Neural progenitor cell (in vitro differentiated cells): Measurements from ENCODE around the gene SPIRE1. TPM values are rescaled to one million over a fixed set of nuclear protein-coding genes. Genes with fewer than 3 reads are reported as not detected.
A peak's percentile ranks its signal among the peaks of the same experiment; 100 is the strongest.
"Not testable (repeated sequence)": the region's sequence is repeated elsewhere in the genome, so short reads cannot be mapped to it uniquely, and the experiment has no call there.

ENCODE experiments used
- DNase-seq: peaks from one replicate; pipeline ENCODE4 v3.0.0-alpha.2; 2016; ENCODE audit warnings: low spot score
- H2AFZ ChIP-seq: fragments of 200-600 bp; sonication (generic); replicated peaks from 2 replicates; pipeline ENCODE4 v1.6.1; 2016; ENCODE audit warnings: antibody characterized with exemption
- H3F3A ChIP-seq: fragments of 200-600 bp; sonication (generic); 2 replicates; pipeline ENCODE4 v1.6.1; 2016; ENCODE audit warnings: antibody characterized with exemption, low read depth
- H3K27ac ChIP-seq: fragments of 200-600 bp; sonication (generic); 2 replicates; pipeline ENCODE4 v1.5.1; 2016; ENCODE audit warnings: mild to moderate bottlenecking
- H3K27me3 ChIP-seq: fragments of 200-600 bp; sonication (generic); 2 replicates; pipeline ENCODE4 v1.6.1; 2016; ENCODE audit warnings: mild to moderate bottlenecking, moderate library complexity
- H3K36me3 ChIP-seq: fragments of 200-600 bp; sonication (generic); 2 replicates; pipeline ENCODE4 v1.5.1; 2016
- H3K4me1 ChIP-seq: fragments of 200-600 bp; sonication (generic); 2 replicates; pipeline ENCODE4 v1.6.1; 2016; ENCODE audit warnings: mixed run types
- H3K4me2 ChIP-seq: fragments of 200-600 bp; sonication (generic); 2 replicates; pipeline ENCODE4 v1.6.1; 2016
- H3K4me3 ChIP-seq: fragments of 200-600 bp; sonication (generic); 2 replicates; pipeline ENCODE4 v1.5.1; 2016
- H3K79me2 ChIP-seq: fragments of 200-600 bp; sonication (generic); 2 replicates; pipeline ENCODE4 v1.6.1; 2016; ENCODE audit warnings: low read depth
- H3K9ac ChIP-seq: fragments of 200-600 bp; sonication (generic); 2 replicates; pipeline ENCODE4 v1.6.1; 2016
- H3K9me3 ChIP-seq: fragments of 200-600 bp; sonication (generic); 2 replicates; pipeline ENCODE4 v1.5.1; 2016; ENCODE audit warnings: low read depth
- H4K20me1 ChIP-seq: fragments of 200-600 bp; sonication (generic); 2 replicates; pipeline ENCODE4 v1.6.1; 2016; ENCODE audit warnings: low read depth
- H3K27ac Mint-ChIP-seq: 3 replicates; pipeline ENCODE4 v1.8.0; 2021; ENCODE audit warnings: mixed read lengths
- H3K27me3 Mint-ChIP-seq: 2 replicates; pipeline ENCODE4 v1.8.0; 2022; ENCODE audit warnings: low read depth, mild to moderate bottlenecking, inconsistent platforms, moderate library complexity, mixed read lengths; ENCODE audit not compliant: insufficient read depth
- H3K36me3 Mint-ChIP-seq: 3 replicates; pipeline ENCODE4 v1.8.0; 2021; ENCODE audit warnings: mixed read lengths
- H3K4me1 Mint-ChIP-seq: 3 replicates; pipeline ENCODE4 v1.8.0; 2021; ENCODE audit warnings: mixed read lengths
- H3K4me3 Mint-ChIP-seq: 3 replicates; pipeline ENCODE4 v1.8.0; 2021; ENCODE audit warnings: mild to moderate bottlenecking, moderate library complexity, mixed read lengths
- H3K9me3 Mint-ChIP-seq: 3 replicates; pipeline ENCODE4 v1.8.0; 2020; ENCODE audit warnings: mixed read lengths
- EZH2 ChIP-seq: fragments of 200-600 bp; sonication (generic); IDR thresholded peaks from 2 replicates; pipeline ENCODE4 v1.6.1; 2017; ENCODE audit warnings: antibody characterized with exemption, mild to moderate bottlenecking, moderate library complexity
- EZH2phosphoT487 ChIP-seq: fragments of 200-600 bp; sonication (generic); IDR thresholded peaks from 2 replicates; pipeline ENCODE4 v1.6.1; 2017; ENCODE audit warnings: antibody characterized with exemption
- total RNA-seq: library from RNA; depleted of rRNA; stranded (reverse); fragments of >200 nt; gene quantifications from 2 replicates; pipeline ENCODE4 v1.2.3, GENCODE V29; 2015; ENCODE audit warnings: low replicate concordance
- TF ChIP-seq, protein P1 (sequence below): fragments of 200-600 bp; sonication (generic); IDR thresholded peaks from 2 replicates; pipeline ENCODE4 v1.5.1; 2017; ENCODE audit warnings: antibody characterized with exemption, mild to moderate bottlenecking

Gene SPIRE1
- total RNA-seq, 1 donor from 2014 or later, result 18.4 TPM

GRCh38 chr18:12411456-12411855 is 246.5 kb downstream of the SPIRE1 start:
- no peaks in the 10 kb centered on the region for H4K20me1 ChIP-seq
- no peak overlapping the region for H3K4me2 ChIP-seq
- Mint-ChIP-seq H3K27ac (no peak overlapping the region), H3K4me1 (peaks cover 32% of the 10 kb centered on the region), H3K9me3 (no peaks in the 10 kb centered on the region), H3K27me3 (peaks cover 4% of the 10 kb centered on the region), H3K4me3 (no peak overlapping the region), H3K36me3 (peaks cover 7% of the 10 kb centered on the region)
- no peak overlapping the region for H3K27ac ChIP-seq
- peaks cover 10% of the 10 kb centered on the region for H3K4me1 ChIP-seq
- H3K79me2 ChIP-seq, result peaks cover 3% of the 10 kb centered on the region
- no peak overlapping the region for H2AFZ ChIP-seq
- peaks cover 11% of the 10 kb centered on the region for H3K27me3 ChIP-seq
- H3K4me3 ChIP-seq, result no peak overlapping the region
- H3F3A ChIP-seq, result peaks cover 19% of the 10 kb centered on the region
- DNase-seq, result no peak
- no peaks in the 10 kb centered on the region for H3K9me3 ChIP-seq
- TF ChIP-seq EZH2, result no peak
- TF ChIP-seq, protein P1, sequence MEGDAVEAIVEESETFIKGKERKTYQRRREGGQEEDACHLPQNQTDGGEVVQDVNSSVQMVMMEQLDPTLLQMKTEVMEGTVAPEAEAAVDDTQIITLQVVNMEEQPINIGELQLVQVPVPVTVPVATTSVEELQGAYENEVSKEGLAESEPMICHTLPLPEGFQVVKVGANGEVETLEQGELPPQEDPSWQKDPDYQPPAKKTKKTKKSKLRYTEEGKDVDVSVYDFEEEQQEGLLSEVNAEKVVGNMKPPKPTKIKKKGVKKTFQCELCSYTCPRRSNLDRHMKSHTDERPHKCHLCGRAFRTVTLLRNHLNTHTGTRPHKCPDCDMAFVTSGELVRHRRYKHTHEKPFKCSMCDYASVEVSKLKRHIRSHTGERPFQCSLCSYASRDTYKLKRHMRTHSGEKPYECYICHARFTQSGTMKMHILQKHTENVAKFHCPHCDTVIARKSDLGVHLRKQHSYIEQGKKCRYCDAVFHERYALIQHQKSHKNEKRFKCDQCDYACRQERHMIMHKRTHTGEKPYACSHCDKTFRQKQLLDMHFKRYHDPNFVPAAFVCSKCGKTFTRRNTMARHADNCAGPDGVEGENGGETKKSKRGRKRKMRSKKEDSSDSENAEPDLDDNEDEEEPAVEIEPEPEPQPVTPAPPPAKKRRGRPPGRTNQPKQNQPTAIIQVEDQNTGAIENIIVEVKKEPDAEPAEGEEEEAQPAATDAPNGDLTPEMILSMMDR, result no peak
- no peak for TF ChIP-seq EZH2phosphoT487
- no peaks in the 10 kb centered on the region for H3K36me3 ChIP-seq
- H3K9ac ChIP-seq, result no peak overlapping the region

- not testable (repeated sequence) for H3K9ac ChIP-seq, H3K27ac Mint-ChIP-seq, DNase-seq, H3K79me2 ChIP-seq, H3K9me3 ChIP-seq, H3K4me1 ChIP-seq, H3K4me3 ChIP-seq, H4K20me1 ChIP-seq, H3K36me3 Mint-ChIP-seq, H3K27ac ChIP-seq, H2AFZ ChIP-seq, H3K27me3 Mint-ChIP-seq, H3K4me3 Mint-ChIP-seq, H3K36me3 ChIP-seq, H3K9me3 Mint-ChIP-seq, H3K4me2 ChIP-seq
- H3K27me3 ChIP-seq, result peaks cover 18% of the 10 kb centered on the region
- peaks cover 30% of the 10 kb centered on the region for H3K4me1 Mint-ChIP-seq
- H3F3A ChIP-seq, result peaks cover 25% of the 10 kb centered on the region
Observed at GRCh38 chr18:12410747-12411146, 247.2 kb downstream of the SPIRE1 start.

DNA sequence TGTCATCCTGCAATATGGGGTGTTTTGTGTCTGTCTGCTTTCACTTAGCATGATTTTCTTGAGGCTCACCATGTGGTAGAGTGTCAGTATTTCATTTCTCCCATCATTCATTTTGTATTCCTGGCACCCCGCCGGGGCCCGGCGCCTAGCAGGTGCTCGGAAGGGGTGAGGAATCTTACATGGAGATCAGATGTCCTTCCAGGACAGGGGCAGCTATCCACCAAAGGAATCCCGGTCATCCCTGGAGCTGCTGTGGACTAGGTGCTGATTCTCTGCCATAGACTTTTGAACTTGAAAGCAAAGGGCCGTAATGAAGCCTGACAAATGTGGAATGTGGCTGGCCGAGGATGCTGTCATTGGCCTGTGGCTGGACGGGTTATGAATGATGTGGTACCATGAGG is 247.8 kb downstream of the SPIRE1 start:
- H3K4me2 ChIP-seq, result no peak overlapping the region
- peaks cover 21% of the 10 kb centered on the region for H3F3A ChIP-seq
- H3K4me3 ChIP-seq, result no peak overlapping the region
- H3K9me3 ChIP-seq, result no peaks in the 10 kb centered on the region
- Mint-ChIP-seq H3K27me3 (peaks cover 13% of the 10 kb centered on the region), H3K27ac (no peak overlapping the region), H3K9me3 (no peaks in the 10 kb centered on the region), H3K36me3 (peaks cover 7% of the 10 kb centered on the region), H3K4me1 (peaks cover 26% of the 10 kb centered on the region), H3K4me3 (no peak overlapping the region)
- H3K36me3 ChIP-seq, result no peaks in the 10 kb centered on the region
- no peak for DNase-seq
- H3K27ac ChIP-seq, result no peak overlapping the region
- no peak for TF ChIP-seq EZH2phosphoT487
- TF ChIP-seq, protein P1, result no peak
- TF ChIP-seq EZH2, result no peak
- no peaks in the 10 kb centered on the region for H4K20me1 ChIP-seq
- no peak overlapping the region for H2AFZ ChIP-seq
- peaks cover 5% of the 10 kb centered on the region for H3K4me1 ChIP-seq
- H3K9ac ChIP-seq, result no peak overlapping the region
- peaks cover 24% of the 10 kb centered on the region for H3K27me3 ChIP-seq
- peaks cover 3% of the 10 kb centered on the region for H3K79me2 ChIP-seq

- Histone ChIP-seq H2AFZ (no peak overlapping the region), H4K20me1 (no peaks in the 10 kb centered on the region), H3K4me2 (no peak overlapping the region), H3K9ac (no peak overlapping the region), H3K27me3 (peaks cover 30% of the 10 kb centered on the region), H3K27ac (no peak overlapping the region), H3F3A (peaks cover 21% of the 10 kb centered on the region), H3K4me3 (no peak overlapping the region), H3K36me3 (no peaks in the 10 kb centered on the region), H3K4me1 (peaks cover 5% of the 10 kb centered on the region), H3K79me2 (peaks cover 3% of the 10 kb centered on the region), H3K9me3 (no peaks in the 10 kb centered on the region)
- H3K9me3 Mint-ChIP-seq, result no peaks in the 10 kb centered on the region
- TF ChIP-seq EZH2phosphoT487 (no peak), EZH2 (no peak)
- TF ChIP-seq, protein P1, result no peak
- DNase-seq, result no peak
- no peak overlapping the region for H3K27ac Mint-ChIP-seq
- H3K4me1 Mint-ChIP-seq, result peaks cover 26% of the 10 kb centered on the region
- H3K4me3 Mint-ChIP-seq, result peak overlapping the region; percentile 24
- H3K27me3 Mint-ChIP-seq, result peaks cover 17% of the 10 kb centered on the region
- peaks cover 7% of the 10 kb centered on the region for H3K36me3 Mint-ChIP-seq
Observed at GRCh38 chr18:12409469-12409868, 248.4 kb downstream of the SPIRE1 start.
